Kidney epithelial cell (primary cell): Measurements from ENCODE around the gene SPP2. TPM values are rescaled to one million over a fixed set of nuclear protein-coding genes. Genes with fewer than 3 reads are reported as not detected.

Experiments used
- DNase-seq: peaks from one replicate; pipeline ENCODE4 v3.0.0-alpha.2; 2010; ENCODE audit warnings: low read depth
- H3K27me3 ChIP-seq: 2 replicates; pipeline ENCODE4 v1.6.0; 2011; ENCODE audit warnings: low read length; ENCODE audit not compliant: control insufficient read depth, insufficient read depth
- H3K36me3 ChIP-seq: 2 replicates; pipeline ENCODE4 v1.5.1; 2011; ENCODE audit warnings: low read length; ENCODE audit not compliant: control insufficient read depth, insufficient read depth
- H3K4me3 ChIP-seq: 2 replicates; pipeline ENCODE4 v1.5.1; 2011; ENCODE audit warnings: low read depth, mild to moderate bottlenecking, control low read depth, low read length
- total RNA-seq: library from RNA; depleted of rRNA; stranded (reverse); fragments of >200 nt; gene quantifications from 2 replicates; pipeline ENCODE4 v1.2.3, GENCODE V29; 2015
- TF ChIP-seq, protein P1 (sequence below): IDR thresholded peaks from 2 replicates; pipeline ENCODE4 v1.5.1; 2011; ENCODE audit warnings: mild to moderate bottlenecking, moderate library complexity, low read length, control low read depth, inconsistent platforms; ENCODE audit not compliant: insufficient read depth, poor library complexity, severe bottlenecking

Gene SPP2
- total RNA-seq, 1 donor from 2014 or later, result not detected

DNA sequence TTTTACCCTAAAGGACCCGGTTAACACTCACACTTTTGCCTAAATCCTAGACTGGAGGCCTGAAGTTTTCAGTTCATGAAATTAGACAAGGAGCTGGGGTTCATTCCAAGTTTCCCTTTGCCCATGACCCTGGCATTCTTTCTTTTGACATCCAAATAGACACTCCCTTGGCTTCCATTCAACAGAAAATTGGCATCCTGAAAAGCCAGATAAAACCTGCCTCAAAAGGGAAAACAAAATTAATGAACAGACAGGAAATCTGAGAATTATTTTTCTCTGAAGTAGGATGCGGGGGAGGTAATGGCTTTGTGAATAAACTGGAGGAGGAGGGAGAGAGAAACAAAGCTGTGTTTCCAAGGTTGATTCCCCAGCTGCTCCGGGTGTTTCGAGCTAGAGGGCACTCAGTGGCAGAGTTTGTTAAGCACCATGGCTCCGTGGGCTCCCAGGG is 41.0 kb downstream of the SPP2 start:
- H3K27me3 ChIP-seq, result no peaks in the 10 kb centered on the region
- TF ChIP-seq, protein P1, sequence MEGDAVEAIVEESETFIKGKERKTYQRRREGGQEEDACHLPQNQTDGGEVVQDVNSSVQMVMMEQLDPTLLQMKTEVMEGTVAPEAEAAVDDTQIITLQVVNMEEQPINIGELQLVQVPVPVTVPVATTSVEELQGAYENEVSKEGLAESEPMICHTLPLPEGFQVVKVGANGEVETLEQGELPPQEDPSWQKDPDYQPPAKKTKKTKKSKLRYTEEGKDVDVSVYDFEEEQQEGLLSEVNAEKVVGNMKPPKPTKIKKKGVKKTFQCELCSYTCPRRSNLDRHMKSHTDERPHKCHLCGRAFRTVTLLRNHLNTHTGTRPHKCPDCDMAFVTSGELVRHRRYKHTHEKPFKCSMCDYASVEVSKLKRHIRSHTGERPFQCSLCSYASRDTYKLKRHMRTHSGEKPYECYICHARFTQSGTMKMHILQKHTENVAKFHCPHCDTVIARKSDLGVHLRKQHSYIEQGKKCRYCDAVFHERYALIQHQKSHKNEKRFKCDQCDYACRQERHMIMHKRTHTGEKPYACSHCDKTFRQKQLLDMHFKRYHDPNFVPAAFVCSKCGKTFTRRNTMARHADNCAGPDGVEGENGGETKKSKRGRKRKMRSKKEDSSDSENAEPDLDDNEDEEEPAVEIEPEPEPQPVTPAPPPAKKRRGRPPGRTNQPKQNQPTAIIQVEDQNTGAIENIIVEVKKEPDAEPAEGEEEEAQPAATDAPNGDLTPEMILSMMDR, result no peak
- DNase-seq, result no peak
- H3K4me3 ChIP-seq, result no peak overlapping the region
- no peaks in the 10 kb centered on the region for H3K36me3 ChIP-seq

GRCh38 chr2:234091883-234092282 is 41.4 kb downstream of the SPP2 start:
- Histone ChIP-seq H3K36me3 (no peaks in the 10 kb centered on the region), H3K27me3 (no peaks in the 10 kb centered on the region), H3K4me3 (no peak overlapping the region)
- TF ChIP-seq, protein P1, result no peak
- no peak for DNase-seq

- DNase-seq, result no peak
- no peak overlapping the region for H3K4me3 ChIP-seq
- no peaks in the 10 kb centered on the region for H3K27me3 ChIP-seq
- no peaks in the 10 kb centered on the region for H3K36me3 ChIP-seq
- TF ChIP-seq, protein P1, result no peak
Measured at GRCh38 chr2:234092344-234092743, 41.8 kb downstream of the SPP2 start.

DNA sequence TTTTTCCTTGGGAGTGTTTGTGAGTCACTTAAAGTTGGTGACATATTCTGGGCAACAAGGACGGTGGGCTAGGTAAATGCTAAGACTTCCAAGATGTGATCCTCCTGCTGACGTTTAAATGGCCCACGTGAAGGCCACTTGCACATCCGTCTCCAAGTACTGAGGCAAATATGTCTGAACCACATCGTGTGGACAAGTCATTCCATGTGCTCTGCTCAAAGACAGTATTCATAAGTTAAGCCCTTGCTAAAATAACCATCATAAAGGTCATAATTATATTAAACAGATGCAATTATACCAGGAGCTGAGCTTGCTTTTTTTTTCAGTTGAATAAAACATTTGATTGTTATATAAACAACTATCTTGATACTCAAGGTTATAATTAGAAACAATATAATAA is 44.8 kb downstream of the SPP2 start:
- no peak for DNase-seq
- TF ChIP-seq, protein P1, result no peak
- Histone ChIP-seq H3K36me3 (no peaks in the 10 kb centered on the region), H3K4me3 (no peak overlapping the region), H3K27me3 (no peaks in the 10 kb centered on the region)

GRCh38 chr2:234096164-234096563 is 45.7 kb downstream of the SPP2 start:
- no peaks in the 10 kb centered on the region for H3K27me3 ChIP-seq
- DNase-seq, result no peak
- TF ChIP-seq, protein P1, result no peak
- no peaks in the 10 kb centered on the region for H3K36me3 ChIP-seq
- H3K4me3 ChIP-seq, result no peak overlapping the region

DNA sequence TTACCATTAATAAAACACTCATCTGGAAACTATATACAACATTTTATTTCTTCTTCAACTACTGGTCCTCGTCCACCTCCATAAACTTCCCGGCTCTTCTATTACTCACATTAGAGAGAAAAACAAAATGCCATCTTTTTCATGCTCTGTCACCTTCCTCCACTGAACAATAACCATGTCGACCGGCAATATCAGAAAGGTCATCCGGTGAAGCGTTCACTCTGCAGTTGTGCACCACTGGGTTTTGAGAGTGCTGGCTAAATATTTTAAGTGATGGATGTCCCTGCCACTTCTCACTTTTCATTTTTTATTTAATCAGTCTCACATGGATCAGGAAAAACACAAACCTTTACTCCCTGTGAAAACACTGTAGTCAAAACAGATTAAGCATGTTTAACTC is 48.2 kb downstream of the SPP2 start:
- TF ChIP-seq, protein P1, result no peak
- DNase-seq, result no peak
- no peak overlapping the region for H3K4me3 ChIP-seq
- H3K27me3 ChIP-seq, result no peaks in the 10 kb centered on the region
- H3K36me3 ChIP-seq, result no peaks in the 10 kb centered on the region
